ENCODE data around the gene FES. TPM values are rescaled to one million over a fixed set of nuclear protein-coding genes. Genes with fewer than 3 reads are reported as not detected.
"Not testable (repeated sequence)": the region's sequence is repeated elsewhere in the genome, so short reads cannot be mapped to it uniquely, and the experiment has no call there.

FES gene
- total RNA-seq, 1 donor from 2014 or later = 36.2 TPM

- DNase-seq (ENCODE audit: low spot score) = no peak
These were observed 23.2 kb upstream of the FES start for GRCh38 chr15:90860942-90861675.

GRCh38 chr15:90862487-90862886 is 21.8 kb upstream of the FES start:
- DNase-seq (ENCODE audit: low spot score) = no peak

DNA sequence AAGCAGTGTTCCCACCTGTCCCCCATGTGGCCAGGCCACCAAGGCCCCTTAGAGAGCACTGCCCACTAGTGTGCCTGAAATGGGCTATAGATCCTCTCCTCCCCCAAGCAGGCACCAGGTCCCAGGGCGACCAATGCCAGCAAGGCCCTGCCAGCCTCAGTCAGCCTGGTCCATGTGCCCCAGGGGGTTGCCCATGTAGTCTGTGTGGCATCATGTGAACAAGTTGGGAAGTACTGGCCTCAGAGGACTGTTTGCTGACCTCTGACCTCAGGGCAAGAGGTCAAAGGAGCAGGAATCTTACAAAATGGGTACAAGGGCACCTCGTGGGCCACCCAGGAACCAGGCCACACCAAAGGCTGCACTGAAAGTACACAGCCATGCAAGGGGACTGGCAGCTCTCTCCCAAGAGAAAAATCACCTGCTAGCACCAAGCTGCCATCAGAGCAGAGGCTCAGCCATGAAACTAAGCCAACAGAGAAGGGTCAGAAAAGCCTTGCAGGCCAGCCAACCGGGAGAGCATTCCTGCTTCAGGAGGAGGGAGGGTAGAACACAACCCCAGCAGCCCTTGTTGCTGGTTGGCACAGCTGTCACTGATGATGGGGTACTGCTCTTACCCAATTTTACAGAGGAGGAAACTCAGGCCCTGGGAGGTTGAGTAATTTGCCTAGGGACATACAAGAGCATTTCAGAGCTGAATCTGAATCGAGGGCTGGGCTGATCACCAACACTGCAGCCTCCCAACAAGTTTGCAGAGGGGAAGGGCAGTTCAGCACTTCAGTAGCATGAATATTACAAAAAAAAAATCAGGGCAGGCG is 21.1 kb upstream of the FES start:
- DNase-seq (ENCODE audit: low spot score) = no peak

DNA sequence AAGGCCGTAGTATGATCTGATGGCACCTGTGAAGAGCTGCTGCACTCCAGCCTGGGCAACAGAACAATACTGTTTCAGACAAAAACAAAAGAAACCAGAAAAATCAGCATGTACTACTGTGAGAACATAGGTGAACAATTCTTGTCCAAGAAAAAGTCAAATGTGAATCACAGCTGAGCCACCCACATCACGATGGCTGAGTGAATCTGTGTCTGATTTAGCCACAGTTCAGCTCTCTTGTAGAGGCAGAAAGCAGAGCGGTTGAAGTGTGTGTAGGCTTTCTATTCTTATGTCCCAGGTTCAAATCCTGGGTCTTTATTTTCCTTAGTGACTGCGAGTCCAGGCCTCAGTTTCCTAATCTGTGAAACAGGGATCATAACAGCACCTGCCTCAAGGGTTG is 20.3 kb upstream of the FES start:
- no peak for DNase-seq (ENCODE audit: low spot score)

GRCh38 chr15:90864507-90864906 is 19.8 kb upstream of the FES start:
- DNase-seq (ENCODE audit: low spot score) = no peak

GRCh38 chr15:90865702-90866101 is 18.6 kb upstream of the FES start:
- DNase-seq (ENCODE audit: low spot score) = no peak

DNA sequence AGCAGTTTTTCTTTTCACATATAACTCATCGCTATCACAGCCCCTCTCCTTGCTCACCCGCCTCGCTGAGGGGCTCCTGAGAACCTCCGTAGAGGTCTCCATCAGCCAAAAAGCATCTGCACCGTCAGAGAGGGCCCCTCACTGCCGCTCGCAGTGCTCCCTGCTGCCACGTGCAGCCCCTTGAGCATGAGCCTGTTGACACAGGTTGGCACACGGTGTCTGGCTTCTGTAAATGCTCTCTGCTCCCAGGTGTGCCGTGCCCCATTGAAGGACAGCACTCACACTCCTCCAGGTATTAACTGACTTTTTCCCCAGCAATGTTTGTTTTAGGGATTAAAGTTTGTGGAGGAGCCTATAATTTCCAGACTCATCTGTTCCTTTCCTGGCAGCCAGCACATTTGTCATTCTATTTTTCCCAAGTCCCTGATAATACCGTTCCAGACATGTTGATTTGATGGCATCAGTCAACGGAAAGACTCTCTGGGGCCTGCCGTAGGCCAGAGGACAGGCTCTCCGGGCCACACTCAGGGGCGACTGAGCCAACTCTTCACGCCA is 18.1 kb upstream of the FES start:
- DNase-seq (ENCODE audit: low spot score) = no peak

DNA sequence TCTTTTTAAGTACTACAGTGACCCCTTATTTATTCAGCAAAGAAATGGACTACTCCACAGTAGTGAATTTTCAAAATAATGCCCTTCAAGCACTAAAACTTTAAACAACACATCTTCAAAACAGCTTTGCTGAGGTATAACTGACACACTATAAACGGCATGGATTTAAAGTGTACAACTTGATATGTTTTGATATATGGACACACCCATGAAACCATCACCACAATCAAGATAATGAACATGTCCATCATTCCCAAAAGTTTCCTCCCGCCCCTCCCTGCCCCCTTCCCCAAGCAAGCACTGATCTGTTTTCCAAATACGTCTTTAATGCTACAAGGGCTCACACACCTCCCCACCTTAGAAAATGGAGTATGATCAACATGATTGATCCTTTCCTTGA is 17.5 kb upstream of the FES start:
- DNase-seq (ENCODE audit: low spot score) = no peak

DNA sequence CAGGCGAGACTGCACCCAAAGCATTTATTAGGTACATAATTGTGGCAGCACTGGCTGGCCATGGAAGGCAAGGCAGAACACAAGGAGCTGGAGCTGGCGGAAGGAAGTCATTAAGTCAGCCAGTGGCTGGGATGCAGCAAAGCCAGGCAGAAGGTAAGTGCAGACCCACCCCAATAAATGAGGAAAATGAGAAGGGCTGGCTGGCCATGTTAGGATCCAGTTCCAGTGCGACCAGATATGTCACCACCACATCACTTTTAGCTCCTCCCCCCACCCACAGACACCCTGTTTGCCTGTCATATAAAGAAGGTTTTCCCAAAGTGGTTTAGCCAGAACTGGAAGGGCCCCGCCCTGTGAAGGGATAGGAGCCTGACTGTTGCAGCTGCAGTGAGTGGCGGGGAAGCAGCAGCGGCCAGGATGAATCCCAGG is 16.0 kb upstream of the FES start, which contains the start of gene FURIN:
FURIN (plus strand) TSS at position 328 of the 429 bp plus-strand sequence. CDS start 7,153 bp downstream, outside the sequence.
- no peak for DNase-seq (ENCODE audit: low spot score)

DNA sequence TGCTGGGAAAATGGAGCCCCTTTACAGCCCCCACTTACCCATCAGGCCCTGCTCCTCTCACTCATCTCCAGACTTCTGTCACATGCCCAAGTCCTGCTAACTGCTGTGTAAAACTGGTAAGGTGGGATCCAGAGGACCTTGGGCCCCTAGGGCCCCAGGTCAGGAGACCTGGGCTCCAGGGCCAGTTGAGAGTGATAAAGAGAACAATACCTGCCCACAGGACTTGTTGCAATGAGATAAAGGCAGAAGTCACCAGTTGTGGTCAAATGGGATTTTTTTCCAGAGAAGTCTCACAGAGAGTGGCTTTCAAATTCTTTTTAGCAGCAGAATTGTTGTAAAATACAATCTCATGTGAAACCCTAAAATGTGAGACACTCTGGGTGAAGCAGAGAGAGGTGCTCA is 15.2 kb upstream of the FES start:
- no peak for DNase-seq (ENCODE audit: low spot score)

DNA sequence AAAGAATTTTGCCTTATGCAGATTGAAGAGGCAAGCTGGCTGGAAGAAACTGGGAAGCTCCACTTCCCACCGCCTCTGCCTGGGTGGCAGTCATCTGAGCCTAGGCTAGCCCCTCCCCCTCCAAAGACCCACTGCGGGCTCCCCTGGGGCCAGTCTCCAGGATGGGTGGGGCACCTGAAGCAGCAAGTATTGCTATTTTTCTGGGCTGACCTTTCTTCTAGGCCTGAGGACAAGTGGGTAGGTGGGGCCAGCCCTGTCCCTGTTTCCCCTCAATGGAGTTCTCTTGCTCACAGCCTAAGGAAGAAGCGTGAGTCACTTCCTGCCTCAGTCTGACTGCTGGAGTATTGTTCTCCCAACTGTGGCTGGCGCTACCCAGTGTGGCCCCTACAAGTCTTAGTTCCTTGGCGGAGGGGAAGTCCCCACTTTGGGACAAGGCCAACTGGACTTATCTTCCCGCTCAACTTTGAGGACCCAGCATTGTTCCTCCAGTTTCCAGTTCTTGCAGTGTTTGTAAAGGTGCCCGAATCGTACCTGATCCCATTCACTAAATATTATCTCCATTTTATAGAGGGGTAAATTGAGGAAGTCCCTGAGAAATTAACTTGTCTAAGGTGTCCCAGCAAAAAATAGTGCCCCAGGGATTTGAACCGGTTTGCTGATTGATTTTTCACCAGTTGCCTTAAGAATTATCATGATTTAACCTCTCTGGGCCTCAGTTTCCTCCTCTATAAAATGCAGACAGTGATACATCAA is 14.5 kb upstream of the FES start:
- no peak for DNase-seq (ENCODE audit: low spot score)

DNA sequence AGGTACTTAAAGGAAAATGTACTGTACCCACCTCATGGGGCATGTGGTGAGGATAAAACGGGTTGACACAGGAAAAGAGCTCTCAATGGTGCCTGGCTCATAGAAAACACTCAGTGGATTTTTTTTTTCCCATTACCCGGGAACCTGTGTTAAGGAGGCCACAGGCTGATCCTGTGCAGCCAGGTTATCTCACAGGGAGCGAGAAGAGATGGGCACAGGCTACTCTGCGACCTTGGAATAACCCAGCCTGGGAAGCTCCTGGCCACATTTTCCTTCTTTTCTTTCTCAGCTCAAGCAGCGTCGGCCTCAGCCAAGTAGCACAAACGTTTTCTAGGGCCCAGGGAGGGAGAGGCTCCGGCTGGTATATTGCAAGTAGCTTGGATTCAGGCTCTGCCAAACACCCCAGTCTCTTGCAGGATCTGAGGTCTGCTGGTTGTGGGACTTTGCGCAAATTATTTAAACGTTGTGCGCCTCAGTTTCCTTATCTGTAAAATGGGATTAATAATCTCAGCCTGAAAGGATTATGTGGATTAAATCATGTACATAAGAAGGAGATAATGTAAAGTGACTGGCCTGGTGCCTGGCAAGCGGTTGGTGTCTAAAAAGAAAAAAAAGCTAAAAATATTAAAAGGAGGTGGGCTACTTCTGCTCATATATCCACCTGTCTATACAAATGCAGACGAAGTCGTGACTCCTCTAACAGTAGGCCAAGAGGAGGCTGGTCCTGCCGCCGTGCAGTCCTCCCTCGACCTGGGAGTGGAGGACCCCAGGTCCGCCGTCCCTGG is 13.8 kb upstream of the FES start:
- no peak for DNase-seq (ENCODE audit: low spot score)

GRCh38 chr15:90871139-90871715 is 13.1 kb upstream of the FES start:
- no peak for DNase-seq (ENCODE audit: low spot score)

DNA sequence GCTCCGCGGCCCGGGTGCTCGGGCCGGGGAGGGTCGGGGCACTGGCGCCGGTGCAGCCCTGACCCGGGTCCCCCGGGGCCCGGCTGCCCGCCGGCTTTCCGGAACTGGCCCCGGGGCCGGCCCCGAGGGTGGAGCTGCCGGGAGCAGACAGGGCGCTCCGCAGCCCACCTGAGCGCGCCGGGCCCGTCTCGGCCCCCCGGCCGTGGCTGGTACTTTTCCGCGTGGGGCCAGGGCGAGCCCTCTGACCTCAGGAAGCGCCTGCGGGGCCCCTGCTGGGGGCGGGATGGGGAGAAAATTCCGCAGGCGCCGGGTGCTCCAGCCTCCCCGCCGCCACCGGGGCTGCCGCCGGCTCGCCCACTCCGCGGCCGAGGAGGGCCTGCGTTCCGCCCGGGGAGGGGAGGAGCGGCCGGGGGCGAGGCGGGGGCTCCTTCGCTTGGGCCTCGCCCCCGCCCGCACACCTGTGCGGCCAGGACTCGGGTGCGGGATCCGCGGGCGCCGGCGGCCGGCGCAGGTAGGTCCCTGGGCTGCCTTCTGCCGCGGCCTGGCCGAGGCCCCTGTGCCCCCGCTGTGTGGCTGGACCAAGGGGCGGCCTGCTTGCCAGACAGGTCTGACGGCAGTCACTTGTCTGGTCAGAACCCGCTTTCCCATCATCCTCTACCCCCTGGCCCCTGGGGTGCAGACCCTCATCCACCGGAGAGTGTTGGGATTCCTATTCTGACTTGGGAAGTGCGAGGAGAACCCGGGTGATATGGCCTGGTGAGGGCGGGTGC is 12.4 kb upstream of the FES start:
- no peak for DNase-seq (ENCODE audit: low spot score)

GRCh38 chr15:90872486-90873184 is 11.7 kb upstream of the FES start:
- no peak for DNase-seq (ENCODE audit: low spot score)

DNA sequence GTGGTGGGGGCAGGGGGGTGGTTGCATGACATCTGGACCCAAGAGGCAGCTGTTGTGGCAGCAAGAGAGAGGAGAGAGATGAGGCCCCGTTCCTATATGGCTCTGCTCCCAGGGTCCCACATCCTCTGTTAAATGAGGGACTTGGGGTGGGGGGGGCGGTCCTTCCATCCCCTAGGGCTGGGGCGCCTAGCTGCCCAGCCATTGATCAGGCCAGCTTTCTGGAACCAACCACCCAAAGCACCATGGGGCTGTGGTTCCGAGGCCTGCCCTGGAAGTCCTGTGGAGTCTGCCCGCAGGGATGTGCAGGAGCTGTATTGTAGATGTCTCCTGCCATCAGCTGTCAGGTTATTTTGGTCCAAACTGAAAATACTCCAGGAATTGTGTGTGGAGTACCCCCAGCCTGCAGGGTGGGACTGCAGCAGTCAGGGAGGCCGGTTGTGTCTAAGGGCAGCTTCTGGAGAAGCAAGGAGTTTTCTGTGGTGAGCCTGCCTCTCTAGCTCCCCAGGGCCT is 10.8 kb upstream of the FES start:
- no peak for DNase-seq (ENCODE audit: low spot score)

DNA sequence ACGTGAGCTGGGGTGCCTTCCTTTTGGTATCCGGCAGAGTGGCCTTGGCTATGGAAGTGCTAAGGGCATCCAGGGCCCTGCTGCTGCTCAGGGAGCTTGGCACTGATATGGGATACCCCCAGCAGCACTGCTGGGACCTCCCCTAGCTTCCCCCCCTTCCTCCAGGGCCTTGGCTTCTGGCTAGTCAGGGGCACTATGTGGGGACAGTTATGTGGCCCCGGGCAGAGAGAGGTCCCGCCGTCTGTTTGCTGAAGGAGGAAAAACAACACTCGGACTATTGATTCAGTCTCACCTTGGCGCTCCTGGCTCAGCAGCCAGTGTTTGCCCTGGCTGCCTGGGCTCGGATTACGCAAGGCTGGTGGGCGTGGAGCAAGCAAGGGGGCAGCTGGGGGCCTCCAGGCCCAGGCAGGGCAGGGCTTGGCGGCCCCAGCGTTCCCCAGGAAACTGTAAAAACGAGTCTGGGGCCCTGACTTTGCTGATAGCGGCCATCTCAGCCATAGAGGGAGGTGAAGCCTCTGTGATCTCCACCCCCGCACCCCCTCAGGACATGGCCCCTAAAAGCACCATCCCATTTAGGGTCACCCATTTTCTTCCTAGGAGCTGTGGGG is 10.2 kb upstream of the FES start:
- DNase-seq (ENCODE audit: low spot score) = no peak

DNA sequence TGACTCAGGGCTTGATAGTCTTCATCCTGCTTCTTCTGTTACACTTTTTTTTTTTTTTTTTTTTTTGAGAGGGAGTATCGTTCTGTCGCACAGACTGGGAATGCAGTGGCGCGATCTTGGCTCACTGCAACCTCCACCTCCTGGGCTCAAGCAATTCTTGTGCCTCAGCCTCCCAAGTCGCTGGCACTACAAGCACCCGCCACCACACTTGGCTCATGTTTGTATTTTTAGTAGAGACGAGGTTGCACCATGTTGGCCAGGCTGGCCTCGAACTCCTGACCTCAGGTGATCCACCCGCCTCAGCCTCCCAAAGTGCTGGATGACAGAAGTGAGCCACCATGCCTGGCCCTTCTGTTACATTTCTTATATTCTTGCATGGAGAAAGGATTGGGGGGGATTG is 9.3 kb upstream of the FES start:
- DNase-seq (ENCODE audit: low spot score) = not testable (repeated sequence)

DNA sequence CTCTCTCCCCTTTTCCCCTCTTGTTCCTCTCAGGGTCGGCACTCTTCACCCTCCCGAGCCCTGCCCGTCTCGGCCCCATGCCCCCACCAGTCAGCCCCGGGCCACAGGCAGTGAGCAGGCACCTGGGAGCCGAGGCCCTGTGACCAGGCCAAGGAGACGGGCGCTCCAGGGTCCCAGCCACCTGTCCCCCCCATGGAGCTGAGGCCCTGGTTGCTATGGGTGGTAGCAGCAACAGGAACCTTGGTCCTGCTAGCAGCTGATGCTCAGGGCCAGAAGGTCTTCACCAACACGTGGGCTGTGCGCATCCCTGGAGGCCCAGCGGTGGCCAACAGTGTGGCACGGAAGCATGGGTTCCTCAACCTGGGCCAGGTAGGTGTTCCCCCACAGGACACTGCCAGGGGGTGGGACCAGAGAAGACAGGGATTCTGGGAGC is 8.7 kb upstream of the FES start:
- no peak for DNase-seq (ENCODE audit: low spot score)

Data from ureter (tissue), 1 donor.